Osteoblast (primary cell): ENCODE measurements around the gene TGFB3. TPM values are rescaled to one million over a fixed set of nuclear protein-coding genes. Genes with fewer than 3 reads are reported as not detected.

Experiments
- DNase-seq: peaks from one replicate; pipeline ENCODE4 v3.0.0; 2011; ENCODE audit warnings: low spot score, mixed read lengths; ENCODE audit not compliant: insufficient read length; ENCODE audit errors: missing footprints
- H2AFZ ChIP-seq: 2 replicates; pipeline ENCODE4 v1.6.0; 2011; ENCODE audit warnings: mild to moderate bottlenecking, low read length
- H3K27ac ChIP-seq: 2 replicates; pipeline ENCODE4 v1.5.1; 2011; ENCODE audit warnings: mild to moderate bottlenecking, low read depth, low read length, moderate library complexity
- H3K27me3 ChIP-seq: 2 replicates; pipeline ENCODE4 v1.6.0; 2012; ENCODE audit warnings: mild to moderate bottlenecking, control low read depth, inconsistent platforms, low read length, moderate library complexity; ENCODE audit not compliant: insufficient read depth
- H3K36me3 ChIP-seq: 2 replicates; pipeline ENCODE4 v1.5.1; 2011; ENCODE audit warnings: mild to moderate bottlenecking, low read length, control low read depth, moderate library complexity; ENCODE audit not compliant: insufficient read depth
- H3K4me1 ChIP-seq: 2 replicates; pipeline ENCODE4 v1.5.1; 2011; ENCODE audit warnings: mild to moderate bottlenecking, low read length, control low read depth, moderate library complexity; ENCODE audit not compliant: insufficient read depth
- H3K4me2 ChIP-seq: 2 replicates; pipeline ENCODE4 v1.6.0; 2011; ENCODE audit warnings: mild to moderate bottlenecking, low read length; ENCODE audit not compliant: insufficient read depth
- H3K4me3 ChIP-seq: fragments of 200-600 bp; sonication (generic); 3 replicates; pipeline ENCODE4 v1.5.1; 2012; ENCODE audit warnings: mild to moderate bottlenecking, low read length, inconsistent platforms; ENCODE audit not compliant: insufficient read depth
- H3K79me2 ChIP-seq: 2 replicates; pipeline ENCODE4 v1.6.0; 2012; ENCODE audit warnings: mild to moderate bottlenecking, low read length, control low read depth, inconsistent platforms; ENCODE audit not compliant: insufficient read depth
- H3K9me3 ChIP-seq: 2 replicates; pipeline ENCODE4 v1.5.1; 2011; ENCODE audit warnings: low read depth, low read length, control low read depth
- H4K20me1 ChIP-seq: 2 replicates; pipeline ENCODE4 v1.6.0; 2012; ENCODE audit warnings: mild to moderate bottlenecking, low read length, control low read depth; ENCODE audit not compliant: insufficient read depth
- CTCF ChIP-seq: IDR thresholded peaks from 2 replicates; pipeline ENCODE4 v1.5.1; 2011; ENCODE audit warnings: mild to moderate bottlenecking, low read depth, low read length, moderate library complexity; ENCODE audit errors: extremely low read depth
- total RNA-seq: library from RNA; depleted of rRNA; stranded (reverse); fragments of >200 nt; gene quantifications from 2 replicates; pipeline ENCODE4 v1.2.3, GENCODE V29; 2012

The TGFB3 gene
- total RNA-seq, 1 donor, result 11.6 TPM

GRCh38 chr14:75934998-75935628 is 46.7 kb downstream of the TGFB3 start:
- no peaks in the 10 kb centered on the region for H4K20me1 ChIP-seq
- no peaks in the 10 kb centered on the region for H3K9me3 ChIP-seq
- H3K27me3 ChIP-seq, result no peaks in the 10 kb centered on the region
- H3K4me3 ChIP-seq, result no peak overlapping the region
- DNase-seq, result no peak
- H3K27ac ChIP-seq, result no peak overlapping the region
- H3K4me1 ChIP-seq, result no peaks in the 10 kb centered on the region
- H3K36me3 ChIP-seq, result no peaks in the 10 kb centered on the region
- H3K4me2 ChIP-seq, result no peak overlapping the region
- H3K79me2 ChIP-seq, result no peaks in the 10 kb centered on the region
- no peak for TF ChIP-seq CTCF
- no peak overlapping the region for H2AFZ ChIP-seq

GRCh38 chr14:75933712-75934296 is 48.0 kb downstream of the TGFB3 start:
- Histone ChIP-seq H3K27ac (no peak overlapping the region), H3K4me2 (no peak overlapping the region), H3K4me1 (no peaks in the 10 kb centered on the region), H3K4me3 (no peak overlapping the region), H3K9me3 (no peaks in the 10 kb centered on the region), H4K20me1 (no peaks in the 10 kb centered on the region), H2AFZ (no peak overlapping the region), H3K36me3 (no peaks in the 10 kb centered on the region), H3K79me2 (no peaks in the 10 kb centered on the region), H3K27me3 (no peaks in the 10 kb centered on the region)
- DNase-seq, result no peak
- no peak for TF ChIP-seq CTCF

GRCh38 chr14:75928690-75929181 is 53.1 kb downstream of the TGFB3 start:
- no peaks in the 10 kb centered on the region for H3K79me2 ChIP-seq
- DNase-seq, result peak; percentile 77
- H3K9me3 ChIP-seq, result no peaks in the 10 kb centered on the region
- no peaks in the 10 kb centered on the region for H3K27me3 ChIP-seq
- TF ChIP-seq CTCF, result no peak
- H3K4me2 ChIP-seq, result peak overlapping the region; percentile 62
- no peaks in the 10 kb centered on the region for H4K20me1 ChIP-seq
- peak overlapping the region; percentile 45 for H3K4me3 ChIP-seq
- peak overlapping the region; percentile 46 for H2AFZ ChIP-seq
- no peak overlapping the region for H3K27ac ChIP-seq
- H3K4me1 ChIP-seq, result no peaks in the 10 kb centered on the region
- H3K36me3 ChIP-seq, result no peaks in the 10 kb centered on the region

- no peak overlapping the region for H3K4me2 ChIP-seq
- no peaks in the 10 kb centered on the region for H3K9me3 ChIP-seq
- TF ChIP-seq CTCF, result no peak
- no peaks in the 10 kb centered on the region for H3K36me3 ChIP-seq
- H3K4me1 ChIP-seq, result no peaks in the 10 kb centered on the region
- peak; percentile 17 for DNase-seq
- no peaks in the 10 kb centered on the region for H4K20me1 ChIP-seq
- no peaks in the 10 kb centered on the region for H3K27me3 ChIP-seq
- no peak overlapping the region for H2AFZ ChIP-seq
- no peak overlapping the region for H3K27ac ChIP-seq
- no peak overlapping the region for H3K4me3 ChIP-seq
- H3K79me2 ChIP-seq, result no peaks in the 10 kb centered on the region
Measured at GRCh38 chr14:75927564-75928087, 54.2 kb downstream of the TGFB3 start.
